NOMO-1 treated with dmso at 0.1 percent for 144 hours (cell line): ENCODE results near the gene KIAA1671.

ENCODE experiments used
- DNase-seq: peaks from one replicate; lab custom pipeline; 2025; ENCODE audit not compliant: unreplicated experiment; lab: John Stamatoyannopoulos, UW

Gene KIAA1671

DNA sequence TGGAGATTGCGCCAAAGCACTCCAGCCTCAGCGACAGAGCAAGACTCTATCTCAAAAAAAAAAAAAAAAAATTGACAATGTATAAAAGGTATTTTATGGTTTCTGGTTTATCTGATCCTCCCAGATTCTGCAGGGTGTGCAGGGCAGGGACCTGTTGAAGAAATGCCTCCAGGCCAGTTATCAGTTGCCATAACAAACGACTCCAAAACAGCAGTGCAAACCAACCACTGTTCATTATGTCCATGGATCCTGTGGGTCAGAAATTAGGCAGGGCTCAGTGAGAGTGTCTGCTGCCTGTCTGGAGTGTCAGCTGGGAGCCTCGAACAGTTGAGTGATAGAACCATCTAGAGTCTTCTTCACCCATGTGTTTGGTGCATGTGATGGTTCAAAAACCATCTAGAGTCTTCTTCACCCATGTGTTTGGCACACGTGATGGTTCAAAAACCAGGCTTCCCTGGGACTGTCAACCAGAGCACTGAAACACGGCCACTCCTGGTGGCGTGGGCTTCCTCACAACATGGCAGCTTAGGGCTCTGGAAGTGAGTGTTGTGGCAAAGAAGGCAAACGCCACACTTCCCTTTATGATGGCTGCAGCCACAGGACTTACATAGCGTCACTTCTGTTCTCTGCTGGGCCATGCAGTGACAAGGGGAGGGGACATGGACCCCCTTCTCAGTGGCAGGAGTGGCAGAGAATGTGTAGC is 132.0 kb downstream of the KIAA1671 start:
- no peak for DNase-seq

DNA sequence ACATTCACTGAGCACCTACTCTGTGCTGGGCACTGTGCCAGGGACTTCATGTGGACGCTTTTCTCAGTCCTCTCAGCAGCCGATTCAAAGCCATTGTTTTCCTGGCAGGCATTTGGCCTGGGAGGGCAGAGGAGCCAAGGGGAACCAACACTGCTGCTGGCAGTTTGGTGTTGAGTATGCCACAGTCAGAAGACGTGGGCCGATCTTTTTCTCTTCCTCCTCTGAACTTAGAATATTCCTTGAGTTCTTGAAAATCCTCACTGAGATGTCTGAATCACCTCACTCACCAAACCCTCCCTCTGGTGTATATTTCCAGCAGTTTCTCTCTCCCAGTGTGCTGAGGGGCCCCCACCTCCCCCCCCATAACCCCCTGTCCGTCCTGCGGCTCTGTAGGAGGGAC is 132.6 kb downstream of the KIAA1671 start:
- DNase-seq: no peak

DNA sequence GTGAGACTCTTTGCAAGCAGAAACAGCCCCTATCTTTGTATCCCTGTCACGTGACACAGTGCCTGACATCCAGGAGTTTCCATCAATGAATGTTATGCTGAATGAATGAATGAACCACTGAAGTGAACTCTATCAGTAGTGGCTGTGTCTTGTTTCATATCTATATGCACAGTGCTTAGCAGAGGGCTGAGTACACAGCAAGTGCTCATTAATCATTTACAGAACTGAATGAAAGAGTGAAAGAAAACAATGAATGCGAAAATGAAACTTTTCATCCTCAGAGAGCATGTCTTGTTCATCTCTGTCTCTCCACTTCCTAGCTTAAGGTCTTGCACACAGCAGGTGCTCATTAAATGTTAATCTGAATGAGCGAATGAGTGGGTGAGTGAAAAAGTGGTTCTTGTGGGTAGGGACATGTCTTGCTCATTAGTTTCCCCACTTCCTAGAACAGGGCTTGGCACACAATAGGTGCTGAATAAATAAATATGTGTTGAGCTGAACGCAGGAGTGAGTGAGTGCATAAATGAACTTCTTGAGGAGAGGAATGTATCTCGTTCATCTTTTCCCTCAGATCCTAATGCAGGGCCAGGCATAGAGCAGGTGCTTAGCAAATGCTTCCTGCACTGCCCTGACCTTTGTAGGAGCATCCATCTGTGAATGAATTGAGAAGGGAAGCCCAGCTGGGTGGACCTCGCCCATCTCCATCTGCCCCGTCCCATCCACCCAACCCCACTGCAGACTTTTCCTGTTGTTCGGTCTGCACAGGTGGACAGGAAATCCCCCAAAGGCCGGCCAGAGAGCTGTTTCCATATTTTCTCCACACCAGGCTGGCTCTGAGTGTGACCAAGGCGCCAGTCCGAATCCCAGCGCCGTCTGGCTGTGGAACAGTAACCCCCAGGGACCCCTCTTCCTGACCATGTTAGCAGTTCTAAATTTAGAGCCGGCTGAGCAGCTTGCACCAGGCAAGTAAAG is 133.7 kb downstream of the KIAA1671 start:
- no peak for DNase-seq

DNA sequence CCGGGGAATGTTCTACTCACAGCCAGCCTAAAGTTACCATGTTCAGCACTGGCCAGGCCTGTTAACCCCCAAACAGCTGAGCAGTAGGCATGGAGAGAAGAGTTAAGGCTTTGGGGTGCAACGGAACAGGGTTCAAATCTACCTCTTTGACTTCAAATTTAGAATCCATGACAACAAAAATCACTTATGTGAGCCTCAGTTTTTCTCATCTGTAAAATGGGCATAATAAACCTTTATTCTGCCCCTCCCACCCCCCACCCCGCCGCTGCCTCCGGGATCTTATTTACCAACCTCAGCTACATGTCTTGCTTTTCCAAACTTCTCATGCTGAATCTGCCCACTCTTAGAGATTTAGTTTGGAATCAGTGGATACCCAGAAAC is 134.4 kb downstream of the KIAA1671 start:
- DNase-seq: no peak

DNA sequence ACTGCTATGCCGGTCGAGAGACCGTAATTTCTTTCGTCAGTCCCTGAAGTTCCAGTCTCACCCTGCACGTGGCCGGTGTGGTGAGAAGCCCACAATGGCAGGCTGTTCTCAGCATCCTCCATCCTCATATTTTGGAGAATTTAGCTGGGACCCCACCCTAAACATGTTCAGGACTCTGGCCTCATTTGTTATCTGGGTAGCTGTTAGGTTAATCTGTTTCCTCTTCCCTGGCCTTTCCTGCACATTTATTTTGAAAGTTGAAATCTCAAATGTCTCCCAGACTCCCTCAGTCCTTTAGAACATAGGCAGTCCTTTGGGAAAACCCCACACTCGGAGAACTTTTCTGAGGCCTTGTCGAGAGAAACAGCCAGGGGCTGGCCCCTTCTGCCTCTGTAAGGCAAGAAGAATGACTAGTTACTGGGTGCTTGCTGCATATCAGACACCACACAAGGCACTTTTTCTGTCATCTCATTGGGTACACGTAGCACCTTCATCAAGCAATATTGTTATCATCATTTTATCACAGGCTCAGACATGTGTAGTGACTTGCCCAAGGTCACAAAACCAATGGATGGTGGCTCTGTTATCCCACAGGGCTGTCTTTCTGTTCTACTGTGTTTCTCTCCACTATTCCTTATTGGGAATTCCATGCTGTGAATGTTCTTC is 137.8 kb downstream of the KIAA1671 start:
- DNase-seq: no peak

DNA sequence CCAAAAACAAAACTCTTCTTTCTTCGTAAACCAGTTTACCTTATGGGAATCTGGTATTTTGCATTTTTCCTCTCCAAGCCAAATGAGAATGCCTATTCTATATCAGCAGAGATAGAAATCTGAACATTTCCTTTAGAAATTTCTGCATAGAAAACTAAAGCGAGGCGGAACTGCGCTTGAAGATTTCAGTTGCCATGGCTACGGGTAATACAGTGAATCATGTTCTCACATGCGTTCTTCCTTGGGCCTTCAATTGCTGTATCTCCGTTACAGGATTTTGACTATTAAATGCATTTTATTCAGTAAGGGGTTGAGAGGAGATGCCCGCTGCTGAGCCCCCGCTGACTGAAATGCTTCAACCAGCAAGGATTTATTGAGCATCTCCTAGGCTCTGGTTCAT is 138.9 kb downstream of the KIAA1671 start:
- DNase-seq: no peak

DNA sequence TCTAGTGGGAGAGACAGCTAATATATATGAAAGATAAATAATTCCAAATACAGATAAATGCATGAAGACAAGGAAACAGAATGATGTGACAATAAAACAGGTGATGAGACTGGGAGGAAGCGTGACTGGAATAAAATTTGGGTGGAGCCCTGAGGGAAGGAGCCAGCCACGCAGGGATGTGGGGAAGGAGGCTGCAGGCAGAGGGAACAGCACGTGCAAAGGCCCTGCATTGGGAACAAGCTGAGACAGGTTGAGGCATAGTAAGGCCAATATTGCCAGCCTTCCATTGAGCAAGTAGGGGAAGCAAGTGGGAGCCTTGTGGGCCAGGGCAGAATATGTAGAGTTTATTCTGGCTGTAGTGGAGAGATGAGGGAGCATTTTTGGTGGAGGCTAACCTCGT is 139.6 kb downstream of the KIAA1671 start:
- DNase-seq: no peak

DNA sequence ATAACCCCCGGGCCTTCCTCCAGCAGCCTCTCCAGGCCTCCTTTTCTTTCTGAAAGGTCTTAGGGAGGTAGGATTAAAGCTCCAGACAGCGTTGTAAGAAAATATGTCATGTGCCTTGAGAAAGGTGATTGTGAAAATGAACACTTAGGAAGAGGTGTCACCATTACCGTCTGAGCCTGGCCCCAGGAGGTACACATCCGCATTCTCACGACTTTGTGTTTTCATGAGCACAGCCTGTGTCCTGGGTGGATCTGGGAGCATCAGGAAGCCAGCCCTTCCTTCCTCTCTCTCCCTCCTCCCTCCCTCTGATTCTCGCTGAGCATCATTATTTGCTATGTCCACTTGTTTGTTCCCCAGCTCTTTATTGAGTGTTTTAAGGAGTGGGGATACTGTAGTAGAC is 142.1 kb downstream of the KIAA1671 start:
- no peak for DNase-seq

DNA sequence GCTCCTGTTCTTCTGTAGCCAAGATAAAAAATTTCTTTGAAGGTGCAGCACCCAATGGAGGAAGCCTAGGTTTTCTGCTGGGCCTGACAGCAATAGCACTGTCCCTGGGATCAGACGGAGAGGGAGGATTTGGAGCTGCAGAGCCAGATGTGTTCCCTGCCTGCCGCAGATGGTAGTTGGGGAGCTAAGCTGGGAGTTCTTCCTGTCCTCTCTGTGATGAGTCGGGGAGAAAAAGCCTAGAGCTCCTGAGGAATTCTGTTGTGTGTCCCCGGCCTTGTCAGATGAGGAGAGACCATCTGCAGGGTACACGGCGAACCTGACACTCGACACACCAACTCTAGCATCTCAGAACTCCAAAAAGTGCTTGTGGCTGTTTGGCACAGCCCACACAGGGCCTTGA is 143.4 kb downstream of the KIAA1671 start:
- no peak for DNase-seq

DNA sequence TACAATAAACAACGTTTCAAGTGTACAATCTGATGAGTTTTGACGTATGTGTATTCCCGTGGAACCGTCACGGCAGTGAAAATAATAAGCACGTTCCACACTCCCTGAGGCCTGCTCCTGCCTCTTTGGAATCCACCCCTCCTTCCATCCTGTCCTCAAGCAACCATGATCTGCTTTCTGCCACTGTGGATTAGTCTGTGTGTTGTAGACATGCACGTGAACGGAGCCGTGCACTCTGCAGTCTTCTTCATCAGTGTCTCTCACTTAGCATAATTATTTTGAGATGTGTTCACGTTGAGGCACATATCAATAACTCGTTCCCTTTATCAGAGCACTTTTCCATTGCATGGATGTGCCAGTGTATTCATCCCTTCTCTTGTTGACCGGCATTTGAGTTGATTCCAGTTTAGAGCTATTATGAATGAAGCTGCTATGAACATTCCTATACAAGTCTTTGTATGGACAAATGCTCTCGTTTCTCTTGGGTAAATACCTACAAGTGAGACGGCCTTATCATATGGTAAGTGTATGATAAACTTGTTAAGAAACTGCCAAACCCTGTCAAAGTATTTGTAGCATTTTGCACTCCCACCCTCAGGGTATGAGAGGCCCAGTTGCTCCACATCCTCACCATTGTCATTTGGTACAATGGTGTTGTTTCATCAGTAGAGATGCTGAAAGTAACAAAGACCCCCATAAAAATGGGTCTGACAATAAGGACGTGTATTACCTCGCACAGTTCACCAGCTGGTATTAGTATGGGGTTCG is 144.3 kb downstream of the KIAA1671 start:
- DNase-seq: no peak

DNA sequence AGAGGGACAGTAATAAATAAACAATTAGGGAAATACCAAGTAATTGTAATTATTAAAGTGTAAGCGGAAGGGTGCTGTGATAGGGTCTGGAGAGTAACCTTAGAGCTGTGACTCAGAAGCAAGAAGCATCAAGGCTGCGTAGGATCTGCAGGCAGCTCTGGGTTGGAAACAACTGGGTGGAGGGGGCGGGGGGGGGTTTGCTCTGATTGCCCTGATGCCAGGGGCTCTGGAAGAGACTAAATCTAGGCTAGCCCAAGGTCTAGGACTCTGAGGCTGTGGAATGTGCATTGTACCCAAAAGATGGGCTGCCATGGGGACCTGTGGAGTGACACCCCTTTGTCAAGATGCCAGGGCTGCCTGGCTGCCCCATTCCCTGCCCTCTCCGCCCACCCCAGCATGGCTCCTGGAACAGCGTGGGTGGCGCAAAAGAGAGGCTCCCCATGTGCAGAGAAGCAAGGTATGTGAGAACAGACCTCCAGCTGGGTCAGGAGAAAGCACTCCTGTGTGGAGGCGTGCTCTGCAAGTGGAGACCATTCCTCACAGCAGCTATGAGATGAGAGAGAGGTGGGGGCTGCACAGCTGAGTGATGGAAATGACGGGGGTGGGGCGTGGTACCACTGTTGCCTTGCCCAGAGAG is 146.0 kb downstream of the KIAA1671 start:
- no peak for DNase-seq

DNA sequence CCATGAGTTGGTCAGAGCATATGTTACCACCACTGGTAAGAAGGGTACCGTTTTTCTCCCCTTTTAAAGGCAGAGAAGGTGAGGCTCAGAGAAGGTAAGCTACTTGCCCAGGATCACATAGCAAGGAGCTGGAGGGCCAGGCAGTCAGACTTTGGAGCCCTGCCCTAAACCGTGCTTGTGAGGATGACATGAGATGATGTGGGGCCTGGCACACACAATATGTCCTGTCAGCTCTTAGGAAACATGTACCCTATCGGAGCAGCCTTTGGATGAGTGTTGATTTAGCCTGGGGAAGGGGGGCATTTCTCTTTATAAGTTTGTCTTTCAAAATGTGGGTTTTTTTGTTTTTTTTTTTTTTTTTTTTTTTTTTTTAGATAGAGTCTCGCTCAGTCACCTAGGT is 146.7 kb downstream of the KIAA1671 start:
- DNase-seq: no peak

DNA sequence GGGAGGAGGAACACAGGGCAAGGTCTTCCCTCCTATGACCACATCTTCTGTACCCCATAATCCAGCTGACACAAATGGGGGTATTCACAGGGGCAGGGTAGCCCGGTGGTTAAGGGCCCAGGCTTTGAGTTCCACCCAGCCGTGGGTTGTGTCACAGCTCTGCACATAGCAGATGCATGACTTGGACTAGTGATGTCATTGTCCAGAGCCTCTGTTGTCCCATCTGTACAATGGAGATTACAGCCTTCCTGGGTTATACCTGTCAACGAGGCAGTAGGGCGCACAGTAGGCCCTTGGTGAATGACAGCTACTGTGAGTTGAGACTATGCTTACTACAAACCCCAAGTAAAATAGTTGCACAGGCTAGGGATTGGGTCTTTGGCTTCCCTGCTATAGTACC is 147.9 kb downstream of the KIAA1671 start:
- no peak for DNase-seq

DNA sequence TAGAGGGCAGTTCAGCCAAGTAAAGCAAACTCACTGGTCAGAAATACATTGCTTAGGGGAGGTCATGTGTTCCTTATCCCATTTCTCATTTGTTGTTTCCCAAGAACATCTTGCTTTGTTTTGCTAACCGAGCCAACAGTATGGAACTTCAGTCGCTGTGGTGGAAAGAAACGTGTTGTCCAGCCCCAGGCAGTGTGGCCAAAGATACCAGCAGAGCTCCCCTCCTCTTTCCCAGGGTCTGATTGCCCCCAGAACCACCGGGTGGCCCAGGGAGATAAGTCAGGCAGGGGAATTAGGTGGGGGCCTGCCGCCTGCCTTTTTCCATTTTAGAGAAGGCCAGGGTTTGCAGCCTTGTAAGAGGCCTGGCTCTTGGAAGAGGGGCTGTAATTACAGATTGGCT is 148.4 kb downstream of the KIAA1671 start:
- no peak for DNase-seq

DNA sequence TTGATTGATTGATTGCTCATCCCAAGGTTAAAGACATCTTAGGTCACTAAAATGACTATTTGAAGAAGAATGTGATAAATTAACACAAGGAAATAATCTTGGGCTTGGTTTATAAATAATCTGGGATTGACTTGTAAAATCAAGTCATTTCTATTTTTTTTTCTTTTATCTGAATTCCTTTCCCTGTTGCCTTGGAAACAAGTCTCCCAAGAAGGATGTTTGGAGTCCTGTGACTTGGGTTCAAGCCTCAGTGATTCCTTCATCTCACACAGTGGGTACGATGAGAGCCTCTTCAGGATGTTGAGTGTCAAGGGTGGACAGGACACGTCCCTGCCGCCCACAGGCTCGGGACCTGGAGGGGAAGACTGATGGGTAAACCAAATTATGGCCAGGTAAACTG is 149.0 kb downstream of the KIAA1671 start:
- DNase-seq: no peak

DNA sequence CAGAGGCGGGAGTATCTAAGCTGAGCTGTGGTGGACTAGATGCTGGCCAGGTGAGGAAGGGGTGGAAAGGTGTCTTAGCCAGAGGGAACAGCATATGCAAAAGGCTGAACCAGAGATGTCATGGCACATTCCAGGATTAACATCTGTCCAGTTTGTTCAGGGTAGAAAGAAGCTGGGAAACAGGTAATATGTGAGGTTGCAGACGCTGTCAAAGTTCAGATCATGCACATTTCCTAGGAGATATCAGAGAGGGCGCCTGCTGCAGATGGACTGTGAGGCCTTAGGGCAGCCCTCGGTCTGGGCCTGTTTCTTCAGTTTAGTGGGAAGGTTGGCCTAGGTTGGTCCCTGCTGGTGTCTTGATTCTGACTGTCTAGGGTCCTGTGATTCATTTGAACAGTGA is 149.5 kb downstream of the KIAA1671 start:
- DNase-seq: no peak

DNA sequence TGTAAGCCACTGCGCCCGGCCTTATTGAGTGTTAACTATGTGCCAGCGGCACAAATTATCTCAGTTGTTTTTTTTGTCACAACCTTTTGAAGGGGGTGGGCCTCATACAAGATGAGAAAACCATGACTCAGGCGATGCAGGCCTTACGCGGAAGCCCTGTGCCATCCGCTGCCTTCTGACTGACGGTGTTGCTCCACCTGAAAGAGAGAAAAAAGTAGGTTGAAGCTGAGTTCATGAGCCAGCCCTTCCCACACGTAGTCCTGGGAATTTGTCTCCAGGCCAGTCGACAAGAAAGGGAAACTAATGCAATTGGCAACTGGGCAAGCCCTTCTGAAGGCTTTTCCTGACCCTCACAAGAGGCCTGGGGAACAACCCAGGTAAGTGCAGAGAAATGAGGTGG is 150.2 kb downstream of the KIAA1671 start:
- no peak for DNase-seq

DNA sequence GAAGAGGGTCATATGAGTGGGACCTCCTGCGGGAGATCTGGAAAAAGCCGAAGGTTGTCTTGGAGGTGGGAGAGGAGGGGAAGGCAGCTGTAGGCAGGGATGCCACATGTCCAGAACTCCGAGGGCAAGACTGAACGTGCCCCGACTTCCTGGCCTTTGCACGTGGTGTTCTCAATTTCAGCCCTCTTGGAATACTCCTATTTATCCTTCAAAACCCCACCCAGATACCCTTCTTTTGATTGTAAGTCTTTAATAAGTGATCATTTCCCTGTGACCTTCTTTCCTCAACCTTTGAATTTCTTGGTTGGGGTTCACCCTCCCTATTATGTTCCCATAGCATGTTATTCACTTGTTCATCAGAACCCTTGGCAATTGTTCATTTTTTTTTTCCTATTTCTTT is 151.9 kb downstream of the KIAA1671 start:
- no peak for DNase-seq

DNA sequence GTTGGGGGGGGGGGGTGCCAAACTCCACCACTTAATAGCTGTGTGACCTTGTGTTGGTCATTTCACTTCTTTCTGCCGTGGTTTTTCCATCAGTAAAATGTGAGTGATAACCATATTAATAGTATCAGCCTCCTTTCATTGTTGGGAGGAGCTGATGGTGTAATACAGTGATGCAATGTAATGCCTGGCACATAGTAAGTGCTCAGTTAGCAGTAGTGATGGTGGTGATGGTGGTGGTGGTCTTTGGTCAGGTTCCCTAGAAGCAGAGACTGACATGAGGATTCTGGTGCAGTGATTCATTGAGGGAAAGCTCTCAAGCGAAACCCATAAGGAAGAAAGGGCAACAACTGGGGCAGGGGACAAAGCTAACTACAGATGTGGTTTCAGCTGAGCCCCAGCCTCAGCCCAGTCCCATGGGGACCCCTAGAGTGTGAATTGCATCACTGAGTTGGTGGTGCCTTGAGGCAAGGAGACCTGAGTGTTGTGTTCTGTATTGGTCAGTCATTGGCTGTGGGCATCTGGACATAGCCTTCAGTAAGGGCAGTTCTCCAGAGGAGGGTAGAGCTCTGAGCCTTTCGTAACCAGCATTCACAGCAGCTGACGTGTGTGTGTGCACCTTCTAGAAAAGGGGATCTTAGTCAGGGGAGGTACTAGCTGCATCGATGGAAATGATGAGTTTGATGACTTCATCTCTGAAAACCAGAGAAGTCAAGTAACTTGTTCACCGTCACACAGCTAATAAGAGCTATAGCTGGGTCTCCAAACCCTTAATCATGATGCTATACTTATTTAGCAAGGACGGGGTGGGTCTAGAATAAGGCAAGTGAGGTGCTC is 153.5 kb downstream of the KIAA1671 start:
- DNase-seq: no peak
